ENCODE data around the gene COPB1.

Gene COPB1

DNA sequence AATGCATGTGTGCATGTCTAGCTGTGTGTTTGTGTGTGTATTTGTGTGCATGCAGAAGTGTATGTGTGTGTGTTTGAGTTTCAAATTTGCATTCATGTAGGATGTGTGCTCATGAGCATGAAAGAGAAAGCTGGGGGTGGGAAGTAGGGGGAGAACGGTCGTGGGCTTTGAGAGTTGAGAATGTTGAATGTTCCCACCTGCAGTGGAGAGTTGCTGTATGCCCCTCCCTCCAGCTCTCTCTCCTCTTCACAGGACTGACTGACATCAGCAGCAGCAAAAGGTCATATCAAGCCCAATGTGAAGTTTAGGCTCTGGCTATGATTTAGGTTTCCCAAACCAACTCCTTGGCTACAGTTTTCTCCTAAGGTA, 76.8 kb downstream of the COPB1 start:
- DNase-seq: no peak

DNA sequence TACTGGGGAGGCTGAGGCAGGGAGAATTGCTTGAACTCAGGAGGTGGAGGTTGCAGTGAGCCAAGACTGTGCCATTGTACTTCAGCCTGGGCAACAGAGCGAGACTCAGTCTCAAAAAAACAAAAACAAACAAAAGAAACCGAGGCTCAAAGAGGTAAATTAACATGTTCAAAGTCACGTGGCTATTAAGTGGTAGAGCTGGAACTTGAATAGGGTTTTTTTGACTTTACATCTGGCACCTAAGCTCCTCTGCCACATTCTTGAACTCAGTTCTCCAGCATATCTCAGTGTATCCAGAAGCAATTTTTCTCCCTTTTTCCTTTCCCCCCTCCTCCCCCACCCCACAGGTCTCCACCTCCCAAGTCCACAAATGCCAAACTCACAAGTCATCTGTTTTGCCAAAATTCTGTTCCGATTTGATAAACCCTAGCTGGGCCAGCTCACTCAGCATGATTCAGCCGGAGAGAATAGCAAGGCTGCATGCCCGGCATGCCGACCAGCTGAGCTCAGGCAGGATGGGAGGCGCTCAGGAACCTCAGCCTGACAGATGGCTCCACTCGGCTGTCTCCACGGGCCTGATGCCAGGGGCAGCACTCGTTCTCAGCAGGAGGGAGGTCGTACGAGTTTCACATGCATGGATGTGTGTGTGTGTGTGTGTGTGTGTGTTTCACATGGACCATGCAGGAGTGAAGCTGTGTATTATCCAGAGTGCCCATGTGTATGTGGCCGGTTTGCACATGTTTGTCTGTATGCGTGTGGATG, 77.4 kb downstream of the COPB1 start:
- DNase-seq: peak; percentile 6

DNA sequence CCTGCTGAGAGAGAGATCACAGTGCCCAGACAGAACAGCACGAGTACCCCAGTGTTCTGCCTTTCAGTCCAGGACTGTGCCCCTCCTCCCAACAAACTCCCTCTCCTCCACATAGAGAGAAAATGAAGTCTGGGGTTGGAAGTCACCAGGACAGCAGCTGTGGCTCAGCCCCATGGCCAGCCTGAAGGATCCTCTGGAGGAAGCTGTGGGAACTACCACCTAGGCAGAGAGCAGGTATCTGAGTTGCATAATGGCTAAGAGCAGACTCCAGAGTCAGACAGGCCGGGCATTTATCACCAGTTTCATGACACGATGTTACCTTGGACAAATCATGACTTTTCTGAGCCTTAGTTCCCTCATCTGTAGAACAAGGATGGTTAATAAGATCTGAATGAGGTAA, 79.4 kb downstream of the COPB1 start:
- DNase-seq: no peak

DNA sequence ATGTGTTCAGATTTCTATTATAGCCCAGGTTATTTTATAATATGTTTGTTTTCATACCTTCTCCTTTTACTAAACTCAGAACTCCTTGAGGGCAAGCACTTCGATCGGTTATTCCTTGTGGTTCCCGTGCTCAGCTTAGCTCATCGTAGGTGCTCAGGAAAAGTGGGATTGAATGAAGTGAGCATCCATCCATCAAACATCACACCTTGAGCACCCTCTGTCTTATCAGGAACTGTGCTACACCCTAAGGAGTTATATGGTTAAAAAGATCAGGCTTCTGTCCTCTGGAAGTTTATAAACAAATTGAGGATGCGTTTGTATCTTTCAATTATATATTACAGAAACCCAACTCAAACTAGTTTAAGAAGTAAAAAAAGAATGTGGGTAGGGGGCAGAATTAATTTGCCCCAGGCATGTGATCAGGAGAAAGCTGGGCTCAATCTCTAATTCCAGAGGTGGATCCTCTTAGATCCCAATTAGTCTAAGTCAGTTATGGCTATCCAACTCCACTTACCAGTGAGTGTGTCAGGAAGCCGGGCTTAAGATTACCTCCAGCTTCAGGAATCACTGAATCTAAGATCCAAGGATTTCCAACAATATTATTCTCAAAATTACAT, 80.7 kb downstream of the COPB1 start:
- no peak for DNase-seq

DNA sequence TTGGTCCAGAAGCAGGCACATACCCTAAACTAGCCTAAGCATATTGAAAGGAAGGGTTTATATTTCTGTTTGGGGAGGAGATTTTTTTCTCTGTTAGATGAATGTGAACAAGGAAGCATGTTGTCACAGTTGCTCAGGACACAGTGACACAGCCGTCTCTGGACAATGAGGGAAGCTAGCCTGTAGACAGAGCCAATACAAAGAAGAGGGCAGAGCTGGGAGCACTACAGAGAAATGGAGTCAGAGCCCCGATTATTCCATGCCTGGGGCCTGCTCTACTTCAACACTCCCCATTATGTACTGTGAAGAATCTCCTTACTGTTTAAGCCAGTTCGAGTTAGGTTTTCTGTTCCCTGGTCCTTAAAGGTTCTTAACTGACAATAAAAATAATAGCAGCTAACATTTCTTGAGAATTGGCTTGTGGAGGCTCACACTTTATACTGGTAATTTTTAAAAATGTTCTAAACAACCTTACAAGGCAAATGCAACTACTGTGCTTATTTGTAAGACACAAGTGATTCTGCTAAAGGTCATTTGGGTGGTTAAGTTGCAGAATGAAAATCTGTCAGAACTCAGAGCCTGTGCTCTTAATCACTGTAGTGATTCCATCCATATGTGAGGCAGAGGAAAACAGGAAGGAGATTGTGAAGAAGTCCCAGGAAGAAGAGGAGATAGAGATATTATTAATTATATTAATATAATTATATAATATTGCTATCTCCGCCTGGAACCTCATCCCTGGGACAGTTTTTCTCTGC, 81.8 kb downstream of the COPB1 start:
- DNase-seq: no peak

DNA sequence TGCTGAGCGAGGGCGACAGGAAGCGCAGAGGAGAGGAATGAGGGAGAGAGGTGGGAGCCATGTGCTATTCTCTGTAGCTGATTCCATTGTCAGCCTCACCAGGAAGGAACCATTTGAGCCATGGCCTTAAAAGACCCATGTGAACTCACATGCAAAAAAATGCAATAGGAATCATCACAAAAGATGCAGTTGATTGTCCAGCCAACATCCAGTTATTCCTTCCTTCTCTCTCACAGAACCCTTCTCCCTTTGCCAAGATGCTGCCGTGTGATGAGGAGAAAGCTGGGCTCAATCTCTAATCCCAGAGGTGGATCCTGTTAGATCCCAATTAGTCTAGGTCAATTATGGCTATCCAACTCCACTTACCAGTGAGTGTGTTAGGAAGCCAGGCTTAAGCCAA, 82.4 kb downstream of the COPB1 start:
- DNase-seq: no peak

DNA sequence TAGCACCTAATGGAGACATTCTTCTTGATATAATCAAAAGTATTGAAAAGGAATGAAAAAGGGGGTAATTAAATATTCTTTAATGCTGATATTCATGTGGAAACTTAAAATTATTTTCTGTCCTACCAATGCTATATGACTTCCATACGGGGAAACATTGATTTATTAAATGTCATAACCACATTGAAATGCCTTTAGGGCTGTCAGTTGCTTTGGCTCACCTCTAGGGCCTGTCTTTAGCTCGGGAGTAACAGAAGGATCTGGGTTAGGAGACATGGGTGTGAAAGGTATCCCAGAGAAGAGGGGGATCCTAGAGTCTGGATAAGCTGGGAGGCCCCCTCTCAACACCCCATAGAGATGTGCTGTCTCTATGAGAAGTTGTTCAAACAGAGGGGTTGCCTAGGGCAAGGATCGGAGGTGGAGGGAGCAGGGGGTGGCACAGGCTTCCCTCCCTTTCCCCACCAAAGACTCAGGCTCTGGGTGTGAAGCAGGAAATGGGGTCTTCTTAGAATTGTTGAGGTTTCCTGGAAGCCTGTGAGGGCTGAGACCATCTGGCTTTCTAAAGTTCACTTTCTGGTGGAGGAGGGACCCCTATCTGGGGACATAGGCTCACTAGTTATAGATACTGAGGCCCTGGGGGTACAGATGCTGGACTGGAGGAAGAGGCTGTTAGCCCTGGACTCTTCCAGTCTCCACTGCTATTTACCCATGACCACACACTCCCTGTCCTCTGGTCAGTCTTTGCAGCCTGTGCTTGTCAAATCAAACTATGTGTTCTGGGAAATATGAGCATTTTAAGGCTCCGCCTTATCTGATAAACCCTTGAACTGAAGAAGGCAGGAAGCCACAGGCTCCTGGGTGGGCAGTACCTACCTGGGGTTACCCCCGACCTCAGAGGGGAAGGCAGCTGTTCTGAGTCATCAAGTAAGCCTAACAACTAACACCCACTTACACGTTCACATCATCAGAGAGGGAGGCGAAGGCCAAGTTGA, 84.8 kb downstream of the COPB1 start:
- peak; percentile 81 for DNase-seq

DNA sequence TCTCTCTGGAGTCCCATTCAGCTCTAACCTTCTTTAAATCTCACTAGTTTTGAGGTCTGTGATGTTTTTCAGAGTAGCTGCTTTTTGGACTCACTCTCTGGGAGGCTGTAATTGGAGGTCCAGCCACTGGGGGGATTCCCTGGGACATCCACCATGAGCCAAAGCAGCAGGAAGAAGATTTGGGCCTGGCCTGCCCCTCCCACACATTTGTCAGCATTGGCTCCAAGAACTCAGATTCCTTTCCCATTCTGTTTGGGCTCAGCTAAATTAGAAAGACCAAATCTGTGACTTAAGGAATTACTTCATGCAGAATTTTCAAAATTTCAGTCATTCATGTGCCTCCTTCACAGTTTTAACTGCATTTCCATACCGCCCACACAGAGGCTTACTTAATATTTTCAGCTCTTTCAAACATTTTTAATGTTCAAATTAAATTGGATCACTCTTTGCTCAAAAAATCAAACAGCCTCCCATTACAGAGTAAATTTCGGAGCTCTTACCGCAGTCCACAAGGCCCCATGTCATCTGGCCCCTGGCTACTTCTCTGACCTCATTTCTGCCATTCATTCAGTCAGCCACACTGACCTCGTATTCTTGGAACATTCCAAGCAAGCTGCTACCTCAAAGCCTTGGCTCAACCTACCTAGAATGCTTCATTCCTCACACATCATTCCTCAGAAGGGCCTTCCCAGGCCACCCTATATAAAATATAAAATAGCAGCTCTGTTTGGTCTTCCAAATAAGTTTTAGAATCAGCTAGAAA, 86.1 kb downstream of the COPB1 start:
- peak; percentile 26 for DNase-seq

DNA sequence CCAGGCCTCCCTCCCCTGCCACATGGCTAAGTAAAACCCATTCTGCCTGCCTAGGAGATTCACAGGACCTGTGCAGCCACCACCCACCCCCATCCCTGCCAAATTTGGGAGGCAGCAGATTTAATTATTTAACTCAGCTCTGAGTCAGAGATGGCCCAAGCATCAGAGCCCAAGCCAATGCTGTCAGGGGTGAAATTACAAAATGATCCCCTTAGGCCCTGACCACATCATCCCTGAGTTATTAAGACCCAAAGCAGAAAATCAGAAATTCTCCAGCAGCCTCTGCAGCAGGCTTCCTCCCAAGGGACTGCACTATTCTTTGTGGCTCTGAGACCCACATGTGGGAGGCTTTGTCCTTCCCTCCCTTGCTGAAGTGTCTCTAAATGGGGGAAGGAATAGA, 87.8 kb downstream of the COPB1 start:
- DNase-seq: no peak

DNA sequence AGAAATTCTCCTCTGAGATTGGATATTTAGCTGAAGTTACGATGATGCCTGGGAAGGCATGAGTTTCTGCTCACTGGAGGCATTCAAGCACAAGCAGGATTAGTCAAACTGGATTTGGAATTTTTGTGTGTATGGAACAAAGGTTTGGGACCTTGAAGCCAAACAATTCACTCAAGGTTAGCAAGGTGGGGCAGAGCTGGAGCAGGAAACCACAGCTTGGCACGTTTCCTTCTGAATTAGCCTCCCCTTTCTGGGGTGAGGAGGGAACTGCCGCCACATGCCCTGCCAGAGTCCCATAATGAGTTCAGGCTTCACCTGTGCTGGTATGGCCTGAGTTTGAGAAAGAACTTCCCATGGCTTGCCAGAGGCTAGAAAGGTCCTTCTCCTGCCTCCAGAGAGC, 89.7 kb downstream of the COPB1 start:
- no peak for DNase-seq

DNA sequence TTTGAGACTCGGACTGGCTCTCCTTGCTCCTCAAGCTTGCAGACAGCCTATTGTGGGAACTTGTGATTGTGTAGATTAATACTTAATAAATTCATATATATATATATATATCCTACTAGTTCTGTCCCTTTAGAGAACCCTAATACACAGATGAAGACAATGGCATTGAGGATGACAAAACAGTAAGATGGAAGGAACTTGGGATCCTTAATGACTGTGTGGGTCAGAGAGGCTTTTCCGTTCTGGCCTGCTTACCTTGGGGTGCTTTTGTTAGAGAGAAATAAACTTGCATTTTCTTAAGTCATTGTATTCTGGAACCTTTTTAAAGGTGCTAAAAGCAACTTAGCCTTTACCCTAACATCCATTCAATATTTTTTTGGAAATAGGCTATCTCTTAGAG, 91.0 kb downstream of the COPB1 start:
- no peak for DNase-seq

Data from activated CD4-positive, alpha-beta T cell treated with anti-CD3 and anti-CD28 coated beads for 48 hours (primary cell).